Nephron progenitor cell (in vitro differentiated cells): Measurements from ENCODE around the gene CREB5.

Experiments used
- DNase-seq: peaks from one replicate; pipeline ENCODE4 v3.0.0; 2021
- H3K27ac Mint-ChIP-seq: 2 replicates; pipeline ENCODE4 v1.8.0; 2021; ENCODE audit warnings: mild to moderate bottlenecking, moderate library complexity, mixed read lengths
- H3K27me3 Mint-ChIP-seq: 2 replicates; pipeline ENCODE4 v1.8.0; 2021; ENCODE audit warnings: mild to moderate bottlenecking, low read depth, mixed read lengths; ENCODE audit not compliant: poor library complexity
- H3K36me3 Mint-ChIP-seq: 2 replicates; pipeline ENCODE4 v1.8.0; 2021; ENCODE audit warnings: low read depth, mixed read lengths
- H3K4me1 Mint-ChIP-seq: 2 replicates; pipeline ENCODE4 v1.8.0; 2021; ENCODE audit warnings: mixed read lengths
- H3K4me3 Mint-ChIP-seq: 2 replicates; pipeline ENCODE4 v1.8.0; 2021; ENCODE audit warnings: mild to moderate bottlenecking, moderate library complexity, mixed read lengths
- H3K9me3 Mint-ChIP-seq: 2 replicates; pipeline ENCODE4 v1.8.0; 2021; ENCODE audit warnings: mild to moderate bottlenecking, moderate library complexity, mixed read lengths
- CTCF ChIP-seq: fragments of 200-600 bp; sonication (generic); IDR thresholded peaks from 2 replicates; pipeline ENCODE4 v1.5.0; 2021; ENCODE audit warnings: antibody characterized with exemption

The CREB5 gene

GRCh38 chr7:28564755-28565374 is 152.5 kb downstream of the CREB5 start:
- DNase-seq: no peak
- no peak overlapping the region for H3K27ac Mint-ChIP-seq
- no peaks in the 10 kb centered on the region for H3K27me3 Mint-ChIP-seq
- no peaks in the 10 kb centered on the region for H3K9me3 Mint-ChIP-seq
- peaks cover 6% of the 10 kb centered on the region for H3K4me1 Mint-ChIP-seq
- H3K36me3 Mint-ChIP-seq: no peaks in the 10 kb centered on the region
- H3K4me3 Mint-ChIP-seq: no peak overlapping the region
- TF ChIP-seq CTCF: no peak

GRCh38 chr7:28565980-28566379 is 153.7 kb downstream of the CREB5 start:
- TF ChIP-seq CTCF: no peak
- Mint-ChIP-seq H3K9me3 (no peaks in the 10 kb centered on the region), H3K27ac (no peak overlapping the region), H3K4me1 (peaks cover 16% of the 10 kb centered on the region), H3K27me3 (no peaks in the 10 kb centered on the region), H3K4me3 (no peak overlapping the region), H3K36me3 (no peaks in the 10 kb centered on the region)
- DNase-seq: no peak

- Mint-ChIP-seq H3K4me3 (no peak overlapping the region), H3K36me3 (no peaks in the 10 kb centered on the region), H3K9me3 (no peaks in the 10 kb centered on the region), H3K4me1 (peaks cover 59% of the 10 kb centered on the region), H3K27me3 (no peaks in the 10 kb centered on the region), H3K27ac (peak overlapping the region; percentile 44)
- DNase-seq: peak; percentile 38
- no peak for TF ChIP-seq CTCF
Measured at GRCh38 chr7:28570113-28570969, 158.0 kb downstream of the CREB5 start.

- H3K4me3 Mint-ChIP-seq: no peak overlapping the region
- no peaks in the 10 kb centered on the region for H3K9me3 Mint-ChIP-seq
- DNase-seq: no peak
- H3K27ac Mint-ChIP-seq: no peak overlapping the region
- H3K36me3 Mint-ChIP-seq: no peaks in the 10 kb centered on the region
- TF ChIP-seq CTCF: no peak
- peaks cover 65% of the 10 kb centered on the region for H3K4me1 Mint-ChIP-seq
- no peaks in the 10 kb centered on the region for H3K27me3 Mint-ChIP-seq
Measured at GRCh38 chr7:28570970-28571288, 158.6 kb downstream of the CREB5 start.

- no peak for TF ChIP-seq CTCF
- Mint-ChIP-seq H3K36me3 (no peaks in the 10 kb centered on the region), H3K9me3 (no peaks in the 10 kb centered on the region), H3K27me3 (no peaks in the 10 kb centered on the region), H3K4me3 (no peak overlapping the region), H3K27ac (no peak overlapping the region), H3K4me1 (peaks cover 68% of the 10 kb centered on the region)
- DNase-seq: no peak
Measured at GRCh38 chr7:28571405-28571804, 159.1 kb downstream of the CREB5 start.
